Glutamatergic neuron (in vitro differentiated cells): ENCODE results near the gene HYOU1. TPM values are rescaled to one million over a fixed set of nuclear protein-coding genes. Genes with fewer than 3 reads are reported as not detected.

ENCODE experiments used
- DNase-seq: peaks from one replicate; pipeline ENCODE4 v3.0.0; 2022
- H3K27ac Mint-ChIP-seq: one replicate; pipeline ENCODE4 v1.8.0; 2020; ENCODE audit warnings: mild to moderate bottlenecking, mixed read lengths, inconsistent platforms; ENCODE audit not compliant: unreplicated experiment
- H3K27me3 Mint-ChIP-seq: one replicate; pipeline ENCODE4 v1.8.0; 2020; ENCODE audit warnings: mild to moderate bottlenecking, moderate library complexity, mixed read lengths, inconsistent platforms; ENCODE audit not compliant: unreplicated experiment
- H3K36me3 Mint-ChIP-seq: one replicate; pipeline ENCODE4 v1.8.0; 2020; ENCODE audit warnings: mild to moderate bottlenecking, mixed read lengths, inconsistent platforms; ENCODE audit not compliant: unreplicated experiment
- H3K4me1 Mint-ChIP-seq: one replicate; pipeline ENCODE4 v1.8.0; 2020; ENCODE audit warnings: mild to moderate bottlenecking, low read depth, mixed read lengths, inconsistent platforms; ENCODE audit not compliant: unreplicated experiment
- H3K4me3 Mint-ChIP-seq: one replicate; pipeline ENCODE4 v1.8.0; 2020; ENCODE audit warnings: mild to moderate bottlenecking, mixed read lengths, inconsistent platforms; ENCODE audit not compliant: unreplicated experiment
- H3K9me3 Mint-ChIP-seq: one replicate; pipeline ENCODE4 v1.8.0; 2020; ENCODE audit warnings: mild to moderate bottlenecking, moderate library complexity, mixed read lengths, inconsistent platforms; ENCODE audit not compliant: unreplicated experiment
- CTCF ChIP-seq: fragments of 200-600 bp; sonication (generic); IDR thresholded peaks from one replicate; pipeline ENCODE4 v1.5.0; 2021; ENCODE audit not compliant: partially characterized antibody, unreplicated experiment
- total RNA-seq: library from RNA; stranded (reverse); fragmentation: NEBNext Ultra II Directional; extraction: Animal tissue kit (Norgen Biotek cat#: 25700); gene quantifications from one replicate; pipeline ENCODE4 v1.2.1, GENCODE V29; 2021; ENCODE audit not compliant: unreplicated experiment

Gene HYOU1
- total RNA-seq, 1 donor from 2014 or later, result 193 TPM

GRCh38 chr11:119026970-119027369 lies 30.0 kb downstream of the HYOU1 start:
- TF ChIP-seq CTCF, result no peak
- Mint-ChIP-seq H3K27ac (no peak overlapping the region), H3K4me3 (no peak overlapping the region), H3K9me3 (peaks cover 3% of the 10 kb centered on the region), H3K4me1 (peaks cover 11% of the 10 kb centered on the region), H3K27me3 (peaks cover 5% of the 10 kb centered on the region), H3K36me3 (no peaks in the 10 kb centered on the region)
- no peak for DNase-seq

- H3K4me1 Mint-ChIP-seq, result peaks cover 11% of the 10 kb centered on the region
- H3K4me3 Mint-ChIP-seq, result no peak overlapping the region
- H3K9me3 Mint-ChIP-seq, result peaks cover 3% of the 10 kb centered on the region
- no peak for DNase-seq
- H3K27me3 Mint-ChIP-seq, result peaks cover 5% of the 10 kb centered on the region
- no peaks in the 10 kb centered on the region for H3K36me3 Mint-ChIP-seq
- no peak overlapping the region for H3K27ac Mint-ChIP-seq
- no peak for TF ChIP-seq CTCF
Measured at GRCh38 chr11:119025978-119026766, 30.8 kb downstream of the HYOU1 start.

GRCh38 chr11:119025541-119025940 lies 31.5 kb downstream of the HYOU1 start:
- no peak for TF ChIP-seq CTCF
- Mint-ChIP-seq H3K4me1 (peaks cover 11% of the 10 kb centered on the region), H3K36me3 (no peaks in the 10 kb centered on the region), H3K27ac (no peak overlapping the region), H3K27me3 (peaks cover 5% of the 10 kb centered on the region), H3K9me3 (peaks cover 3% of the 10 kb centered on the region), H3K4me3 (no peak overlapping the region)
- no peak for DNase-seq

GRCh38 chr11:119025099-119025473 lies 31.9 kb downstream of the HYOU1 start:
- Mint-ChIP-seq H3K4me1 (peaks cover 12% of the 10 kb centered on the region), H3K9me3 (peaks cover 3% of the 10 kb centered on the region), H3K27me3 (peaks cover 5% of the 10 kb centered on the region), H3K27ac (no peak overlapping the region), H3K36me3 (no peaks in the 10 kb centered on the region), H3K4me3 (no peak overlapping the region)
- TF ChIP-seq CTCF, result no peak
- DNase-seq, result no peak

GRCh38 chr11:119024430-119025098 lies 32.4 kb downstream of the HYOU1 start:
- no peak overlapping the region for H3K4me3 Mint-ChIP-seq
- H3K36me3 Mint-ChIP-seq, result no peaks in the 10 kb centered on the region
- peaks cover 13% of the 10 kb centered on the region for H3K4me1 Mint-ChIP-seq
- H3K27ac Mint-ChIP-seq, result no peak overlapping the region
- H3K27me3 Mint-ChIP-seq, result peaks cover 2% of the 10 kb centered on the region
- H3K9me3 Mint-ChIP-seq, result peaks cover 3% of the 10 kb centered on the region
- no peak for TF ChIP-seq CTCF
- no peak for DNase-seq
